Neuronal stem cell (in vitro differentiated cells): ENCODE measurements around the gene CCDC171.

Source experiments
- DNase-seq: peaks from one replicate; pipeline ENCODE4 v3.0.0-alpha.2; 2013; ENCODE audit warnings: low spot score
- H2AFZ ChIP-seq: one replicate; pipeline ENCODE4 v1.6.1; 2013; ENCODE audit warnings: mild to moderate bottlenecking, low read length, inconsistent platforms
- H2AK5ac ChIP-seq: 2 replicates; pipeline ENCODE4 v1.6.1; 2013; ENCODE audit warnings: low read depth, mild to moderate bottlenecking, inconsistent platforms, low read length, moderate library complexity, mixed read lengths
- H2BK120ac ChIP-seq: 2 replicates; pipeline ENCODE4 v1.6.1; 2013; ENCODE audit warnings: low read depth, mild to moderate bottlenecking, inconsistent platforms, low read length, moderate library complexity, mixed read lengths
- H2BK12ac ChIP-seq: one replicate; pipeline ENCODE4 v1.6.1; 2013; ENCODE audit warnings: low read length, inconsistent platforms
- H2BK15ac ChIP-seq: 2 replicates; pipeline ENCODE4 v1.6.1; 2013; ENCODE audit warnings: mild to moderate bottlenecking, low read length, inconsistent platforms, mixed read lengths
- H2BK5ac ChIP-seq: one replicate; pipeline ENCODE4 v1.6.1; 2013; ENCODE audit warnings: inconsistent platforms, mild to moderate bottlenecking, low read length, moderate library complexity
- H3K14ac ChIP-seq: one replicate; pipeline ENCODE4 v1.6.1; 2013; ENCODE audit warnings: low read length, inconsistent platforms
- H3K18ac ChIP-seq: 2 replicates; pipeline ENCODE4 v1.6.1; 2013; ENCODE audit warnings: low read length, inconsistent platforms
- H3K23ac ChIP-seq: 2 replicates; pipeline ENCODE4 v1.6.1; 2013; ENCODE audit warnings: low read depth, mild to moderate bottlenecking, mixed read lengths, low read length, inconsistent platforms; ENCODE audit not compliant: poor library complexity
- H3K27ac ChIP-seq: replicated peaks from 3 replicates; pipeline ENCODE4 v1.5.1; 2013; ENCODE audit warnings: low read length, inconsistent platforms
- H3K27me3 ChIP-seq, 3 experiments: 2 replicates each; pipeline ENCODE4 v1.6.1; 2013; ENCODE audit warnings: low read length in 3 of 3, mild to moderate bottlenecking in 2 of 3, inconsistent platforms in 1 of 3, low read depth in 1 of 3, mixed read lengths in 1 of 3, moderate library complexity in 1 of 3; ENCODE audit not compliant: control insufficient read depth in 3 of 3, insufficient read depth in 3 of 3
- H3K36me3 ChIP-seq, 2 donors: replicated peaks in 1 of 2; 2 replicates each; pipeline ENCODE4 v1.6.1; 2013; ENCODE audit warnings: low read length in 2 of 2; ENCODE audit not compliant: control insufficient read depth in 2 of 2, insufficient read depth in 2 of 2
- H3K4ac ChIP-seq: 2 replicates; pipeline ENCODE4 v1.6.1; 2013; ENCODE audit warnings: inconsistent platforms, mild to moderate bottlenecking, low read length, moderate library complexity
- H3K4me1 ChIP-seq, 2 donors: 1 replicate in 1 of 2; 2 replicates in 1 of 2; pipeline ENCODE4 v1.6.1; 2013; ENCODE audit warnings: low read length in 2 of 2, low read depth in 1 of 2; ENCODE audit not compliant: control insufficient read depth in 2 of 2, insufficient read depth in 1 of 2
- H3K4me2 ChIP-seq: one replicate; pipeline ENCODE4 v1.6.1; 2013; ENCODE audit warnings: mild to moderate bottlenecking, low read length, inconsistent platforms; ENCODE audit not compliant: insufficient read depth, poor library complexity, severe bottlenecking
- H3K4me3 ChIP-seq, 2 donors: 2 replicates each; pipeline ENCODE4 v1.5.1; 2013; ENCODE audit warnings: low read length in 2 of 2, mild to moderate bottlenecking in 2 of 2, inconsistent platforms in 1 of 2, moderate library complexity in 1 of 2
- H3K79me1 ChIP-seq: one replicate; pipeline ENCODE4 v1.6.1; 2013; ENCODE audit warnings: low read depth, mild to moderate bottlenecking, inconsistent platforms, low read length, moderate library complexity
- H3K9ac ChIP-seq: one replicate; pipeline ENCODE4 v1.6.1; 2013; ENCODE audit warnings: mild to moderate bottlenecking, low read depth, low read length, inconsistent platforms; ENCODE audit not compliant: poor library complexity
- H3K9me3 ChIP-seq, 2 donors: replicated peaks in 1 of 2; 2 replicates each; pipeline versions ENCODE3 to v1.6.1; 2013; ENCODE audit warnings: low read length in 2 of 2, mild to moderate bottlenecking in 2 of 2, inconsistent platforms in 1 of 2, low read depth in 1 of 2, mixed read lengths in 1 of 2, moderate library complexity in 1 of 2; ENCODE audit not compliant: control insufficient read depth in 2 of 2, insufficient read depth in 1 of 2
- H4K8ac ChIP-seq: one replicate; pipeline ENCODE4 v1.6.1; 2013; ENCODE audit warnings: low read depth, mild to moderate bottlenecking, inconsistent platforms, low read length, moderate library complexity
- H4K91ac ChIP-seq: one replicate; pipeline ENCODE4 v1.6.1; 2013; ENCODE audit warnings: low read length, low read depth, mild to moderate bottlenecking, inconsistent platforms; ENCODE audit not compliant: poor library complexity
- whole genome bisulfite sequencing, 2 donors: extraction: QIAGEN DNeasy Blood & Tissue Kit; methylation state at CpG; one replicate each; pipeline ENCODE4 v1.1.7; 2013; ENCODE audit warnings: missing lambda C conversion rate in 2 of 2, mixed read lengths in 1 of 2; ENCODE audit not compliant: insufficient read length in 2 of 2, insufficient replicate concordance in 1 of 2; ENCODE audit errors: extremely low coverage in 2 of 2; 5-methylcytosine and 5-hydroxymethylcytosine counted together

Gene CCDC171

DNA sequence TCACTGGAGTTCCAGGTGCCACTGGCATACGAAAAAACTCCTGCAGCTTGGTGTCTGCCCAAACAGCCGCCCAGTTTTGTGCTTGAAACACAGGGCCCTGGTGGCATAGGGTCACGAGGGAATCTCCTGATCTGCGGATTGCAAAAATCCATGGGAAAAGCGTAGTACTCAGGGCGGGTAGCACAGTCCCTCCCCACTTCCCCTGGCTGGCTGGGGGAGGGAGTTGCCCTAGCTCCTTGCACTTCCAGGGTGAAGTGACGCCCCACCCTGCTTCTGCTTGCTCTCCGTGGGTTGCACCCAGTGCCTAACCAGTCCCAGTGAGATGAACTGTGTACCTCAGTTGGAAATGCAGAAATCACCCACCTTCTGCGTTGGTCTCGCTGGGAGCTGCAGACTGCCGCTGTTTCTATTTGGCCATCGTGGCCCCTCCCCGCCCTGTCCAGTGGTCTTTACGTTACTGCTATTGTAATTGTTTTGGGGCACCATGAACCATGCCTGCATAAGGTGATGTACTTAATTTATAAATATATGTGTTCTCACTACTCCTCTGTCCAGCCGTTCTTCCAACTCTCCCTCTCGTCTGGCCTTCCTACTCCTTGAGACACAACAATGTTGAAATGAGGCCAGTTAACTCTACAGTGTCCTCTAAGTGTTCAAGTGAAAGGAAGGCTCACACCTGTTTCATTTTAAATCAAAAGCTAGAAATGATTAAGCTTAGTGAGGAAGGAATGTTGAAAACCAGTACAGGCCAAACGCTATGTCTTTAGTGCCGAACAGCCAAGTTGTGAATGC lies 65.9 kb downstream of the CCDC171 start:
- Histone ChIP-seq H2AFZ (no peak overlapping the region), H3K9ac (no peak overlapping the region), H3K27me3 (no peaks in the 10 kb centered on the region), H2AK5ac (no peak overlapping the region), H4K8ac (no peak overlapping the region), H3K4ac (no peak overlapping the region), H2BK15ac (no peak overlapping the region), H3K36me3 (no peaks in the 10 kb centered on the region), H2BK12ac (no peak overlapping the region), H3K14ac (peak overlapping the region; percentile 21), H3K4me2 (no peak overlapping the region), H3K23ac (no peak overlapping the region), H2BK5ac (no peak overlapping the region), H4K91ac (no peak overlapping the region), H3K4me3 (no peak overlapping the region), H2BK120ac (no peak overlapping the region), H3K27ac (no peak overlapping the region), H3K9me3 (peaks cover 0 to 6% of the 10 kb centered on the region in 2 donors), H3K18ac (no peak overlapping the region), H3K79me1 (no peaks in the 10 kb centered on the region), H3K4me1 (peaks cover 0 to 7% of the 10 kb centered on the region in 2 donors)
- no CpG with 5 or more reads among the region's 18 CpGs for WGBS, 2 donors
- no peak for DNase-seq

DNA sequence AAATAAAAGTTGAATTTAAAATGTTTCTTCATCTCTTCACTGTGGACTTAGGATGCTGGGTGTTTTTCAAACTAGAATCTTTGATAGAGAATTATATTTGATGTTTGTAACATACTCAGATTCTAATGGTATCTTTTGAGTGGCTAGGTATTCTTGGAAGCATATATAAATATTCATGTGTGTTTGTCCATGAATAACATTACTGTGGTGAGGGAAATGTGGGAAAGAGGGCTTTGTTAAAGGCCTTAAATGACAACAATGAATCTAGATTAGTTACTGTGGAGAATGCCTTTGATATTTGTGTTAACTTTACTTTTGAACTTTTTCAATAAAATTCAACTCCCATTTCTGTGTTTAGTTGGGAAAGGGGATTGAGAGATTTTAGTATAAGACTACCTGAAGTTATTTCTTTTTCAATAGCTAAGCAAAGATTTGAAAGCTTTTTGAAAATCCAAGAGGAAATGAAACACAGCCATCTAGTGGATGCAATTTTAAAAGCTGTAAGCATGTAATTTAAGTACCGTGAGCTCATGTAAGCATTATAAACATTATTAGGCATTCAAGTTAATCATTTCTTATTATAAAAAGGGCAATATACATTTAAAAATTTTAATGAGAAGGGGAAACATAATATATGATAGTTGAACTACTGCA lies 69.6 kb downstream of the CCDC171 start:
- Histone ChIP-seq H3K4me3 (no peak overlapping the region), H2AK5ac (no peak overlapping the region), H3K36me3 (no peaks in the 10 kb centered on the region), H3K9ac (no peak overlapping the region), H2AFZ (peak overlapping the region; percentile 88), H2BK12ac (no peak overlapping the region), H2BK5ac (no peak overlapping the region), H3K18ac (no peak overlapping the region), H3K23ac (no peak overlapping the region), H3K4me1 (peaks cover 0 to 7% of the 10 kb centered on the region in 2 donors), H3K27ac (no peak overlapping the region), H3K9me3 (no peaks in the 10 kb centered on the region), H3K14ac (no peak overlapping the region), H4K91ac (no peak overlapping the region), H2BK15ac (no peak overlapping the region), H4K8ac (no peak overlapping the region), H3K4ac (no peak overlapping the region), H2BK120ac (no peak overlapping the region), H3K4me2 (no peak overlapping the region), H3K79me1 (no peaks in the 10 kb centered on the region), H3K27me3 (no peaks in the 10 kb centered on the region)
- no CpG with 5 or more reads among the region's 1 CpG for WGBS, 2 donors
- no peak for DNase-seq

DNA sequence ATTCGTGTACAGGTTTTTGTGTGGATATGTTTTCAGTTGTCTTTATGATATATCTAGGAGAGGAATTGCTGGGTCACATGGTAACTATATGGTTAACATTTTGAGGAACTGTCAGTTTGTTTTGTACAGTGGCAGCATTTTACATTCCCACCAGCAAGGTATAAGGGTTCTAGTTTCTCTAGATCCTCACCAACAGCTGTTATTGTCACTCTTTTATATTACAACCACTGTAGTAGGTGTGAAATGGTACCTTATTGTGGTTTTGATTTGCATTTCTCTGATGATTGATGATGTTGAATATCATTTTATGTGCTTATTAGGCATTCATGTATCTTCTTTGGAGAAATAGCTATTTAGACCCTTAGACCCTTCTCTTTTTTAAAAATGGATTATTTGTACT lies 82.9 kb downstream of the CCDC171 start:
- Histone ChIP-seq H2AK5ac (no peak overlapping the region), H3K9ac (no peak overlapping the region), H3K27ac (no peak overlapping the region), H2BK15ac (no peak overlapping the region), H2AFZ (no peak overlapping the region), H3K36me3 (no peaks in the 10 kb centered on the region), H3K14ac (no peak overlapping the region), H3K4me1 (no peaks in the 10 kb centered on the region), H3K4me2 (no peak overlapping the region), H4K91ac (no peak overlapping the region), H2BK5ac (no peak overlapping the region), H3K18ac (no peak overlapping the region), H3K27me3 (no peaks in the 10 kb centered on the region), H3K9me3 (no peaks in the 10 kb centered on the region), H3K23ac (no peak overlapping the region), H4K8ac (no peak overlapping the region), H2BK12ac (no peak overlapping the region), H2BK120ac (no peak overlapping the region), H3K4me3 (no peak overlapping the region), H3K79me1 (no peaks in the 10 kb centered on the region), H3K4ac (no peak overlapping the region)
- DNase-seq: no peak
- WGBS, 2 donors: no CpG with 5 or more reads among the region's 1 CpG

DNA sequence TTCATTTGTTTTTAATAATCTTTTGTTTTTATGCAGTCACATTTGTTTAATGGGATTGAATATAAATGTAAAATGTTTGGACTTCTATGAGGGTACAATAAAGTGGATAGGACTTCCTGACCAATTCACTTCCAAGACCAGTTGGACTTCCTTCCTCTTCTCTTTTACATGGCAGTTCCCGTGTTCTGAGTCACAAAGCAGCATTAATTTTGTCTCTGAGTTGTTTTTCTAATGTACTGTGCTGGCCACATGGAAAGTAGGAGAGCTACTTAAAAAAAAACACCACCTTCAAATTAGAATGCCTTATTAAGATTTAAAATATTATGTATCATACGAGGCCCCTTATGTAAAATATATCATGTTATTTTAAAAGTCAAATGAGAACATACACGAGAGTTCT lies 87.3 kb downstream of the CCDC171 start:
- no peak overlapping the region for H3K4me3 ChIP-seq
- H2BK12ac ChIP-seq: no peak overlapping the region
- no peaks in the 10 kb centered on the region for H3K27me3 ChIP-seq
- WGBS, 2 donors: no CpG with 5 or more reads among the region's 3 CpGs
- no peak overlapping the region for H3K9ac ChIP-seq
- H2AK5ac ChIP-seq: no peak overlapping the region
- H2BK120ac ChIP-seq: no peak overlapping the region
- no peak overlapping the region for H3K23ac ChIP-seq
- H3K4ac ChIP-seq: no peak overlapping the region
- DNase-seq: no peak
- peaks cover 0 to 8% of the 10 kb centered on the region in 2 donors for H3K9me3 ChIP-seq
- H2AFZ ChIP-seq: no peak overlapping the region
- no peaks in the 10 kb centered on the region for H3K4me1 ChIP-seq
- H3K4me2 ChIP-seq: no peak overlapping the region
- H4K8ac ChIP-seq: no peak overlapping the region
- H3K79me1 ChIP-seq: no peaks in the 10 kb centered on the region
- H3K36me3 ChIP-seq: no peaks in the 10 kb centered on the region
- no peak overlapping the region for H4K91ac ChIP-seq
- H3K27ac ChIP-seq: no peak overlapping the region
- no peak overlapping the region for H2BK15ac ChIP-seq
- no peak overlapping the region for H3K14ac ChIP-seq
- no peak overlapping the region for H2BK5ac ChIP-seq
- no peak overlapping the region for H3K18ac ChIP-seq
